Fibroblast of the conjunctiva (primary cell): ENCODE data around the gene QSOX2.

ENCODE experiments used
- DNase-seq: peaks from one replicate; pipeline ENCODE4 v3.0.0-alpha.2; 2010; ENCODE audit warnings: low read depth

Gene QSOX2

GRCh38 chr9:136203408-136204144 is 42.0 kb downstream of the QSOX2 start:
- no peak for DNase-seq

DNA sequence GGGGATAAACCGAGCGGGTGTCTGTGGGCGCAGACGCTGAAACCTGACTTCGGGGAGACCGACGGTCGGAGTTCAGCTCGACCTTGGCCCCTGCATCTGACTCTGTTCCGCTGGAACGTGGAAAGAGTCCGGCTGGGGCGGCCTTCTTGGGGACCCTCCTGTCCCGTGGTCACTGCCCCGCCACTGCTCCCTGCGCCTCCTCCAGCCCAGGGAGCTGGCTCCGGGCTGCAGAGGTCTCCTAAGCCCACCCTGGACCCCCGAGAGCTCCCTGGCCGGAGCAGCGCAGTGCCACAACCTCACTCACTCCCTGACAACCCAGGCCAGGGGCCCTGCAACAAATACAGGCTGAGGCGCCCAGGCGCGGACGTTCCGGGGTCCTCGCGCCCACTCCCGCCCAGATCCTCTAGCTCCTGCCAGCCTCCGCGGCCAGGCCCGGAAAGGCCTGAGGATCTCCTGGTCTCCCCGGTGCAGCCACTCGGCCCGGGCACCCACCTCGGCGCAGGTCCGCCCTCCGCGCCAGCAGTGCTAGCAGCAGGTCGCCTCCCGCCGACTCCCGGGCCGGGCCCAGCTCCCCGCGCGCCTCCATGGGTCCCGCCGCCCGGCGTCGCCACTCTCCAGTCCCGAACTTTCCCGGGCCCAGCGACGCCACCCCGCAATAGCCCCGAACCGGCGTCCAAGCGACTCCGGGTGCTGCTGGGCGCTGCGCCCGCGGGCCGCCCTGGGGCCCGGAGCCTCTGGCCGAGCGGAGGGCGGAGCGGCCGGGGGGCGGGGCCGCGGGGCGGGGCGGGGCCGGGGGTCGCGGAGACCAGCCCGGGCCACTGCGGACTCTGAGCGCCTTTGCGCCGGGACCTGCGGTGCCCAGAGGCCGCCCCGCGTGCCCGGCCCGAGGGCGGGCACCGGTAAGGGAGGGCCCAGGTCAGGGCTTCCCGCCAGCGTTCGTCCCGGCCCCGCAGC is 42.9 kb downstream of the QSOX2 start:
- DNase-seq, result no peak

GRCh38 chr9:136201609-136202453 is 43.8 kb downstream of the QSOX2 start:
- no peak for DNase-seq

- DNase-seq, result no peak
Measured at GRCh38 chr9:136201174-136201573, 44.4 kb downstream of the QSOX2 start.

DNA sequence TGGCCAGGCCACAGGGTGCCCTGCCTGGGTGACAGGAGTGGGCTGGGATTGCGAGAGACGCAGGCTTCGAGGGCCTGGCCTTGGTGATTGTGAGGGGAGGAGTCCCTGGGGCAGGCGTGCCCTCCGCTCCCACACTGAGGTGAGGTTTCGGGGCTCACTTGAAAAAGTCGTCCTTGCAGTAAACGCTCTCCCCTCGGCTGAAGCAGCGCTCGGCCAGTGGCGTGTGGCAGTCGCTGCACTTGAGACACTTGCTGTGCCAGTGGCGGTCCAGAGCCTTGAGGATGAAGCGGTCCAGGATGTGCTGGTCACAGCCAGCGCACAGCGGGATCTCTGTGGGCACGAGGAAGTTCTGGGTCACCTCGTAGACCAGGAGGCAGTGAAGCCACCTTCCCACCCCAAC is 45.2 kb downstream of the QSOX2 start:
- no peak for DNase-seq

DNA sequence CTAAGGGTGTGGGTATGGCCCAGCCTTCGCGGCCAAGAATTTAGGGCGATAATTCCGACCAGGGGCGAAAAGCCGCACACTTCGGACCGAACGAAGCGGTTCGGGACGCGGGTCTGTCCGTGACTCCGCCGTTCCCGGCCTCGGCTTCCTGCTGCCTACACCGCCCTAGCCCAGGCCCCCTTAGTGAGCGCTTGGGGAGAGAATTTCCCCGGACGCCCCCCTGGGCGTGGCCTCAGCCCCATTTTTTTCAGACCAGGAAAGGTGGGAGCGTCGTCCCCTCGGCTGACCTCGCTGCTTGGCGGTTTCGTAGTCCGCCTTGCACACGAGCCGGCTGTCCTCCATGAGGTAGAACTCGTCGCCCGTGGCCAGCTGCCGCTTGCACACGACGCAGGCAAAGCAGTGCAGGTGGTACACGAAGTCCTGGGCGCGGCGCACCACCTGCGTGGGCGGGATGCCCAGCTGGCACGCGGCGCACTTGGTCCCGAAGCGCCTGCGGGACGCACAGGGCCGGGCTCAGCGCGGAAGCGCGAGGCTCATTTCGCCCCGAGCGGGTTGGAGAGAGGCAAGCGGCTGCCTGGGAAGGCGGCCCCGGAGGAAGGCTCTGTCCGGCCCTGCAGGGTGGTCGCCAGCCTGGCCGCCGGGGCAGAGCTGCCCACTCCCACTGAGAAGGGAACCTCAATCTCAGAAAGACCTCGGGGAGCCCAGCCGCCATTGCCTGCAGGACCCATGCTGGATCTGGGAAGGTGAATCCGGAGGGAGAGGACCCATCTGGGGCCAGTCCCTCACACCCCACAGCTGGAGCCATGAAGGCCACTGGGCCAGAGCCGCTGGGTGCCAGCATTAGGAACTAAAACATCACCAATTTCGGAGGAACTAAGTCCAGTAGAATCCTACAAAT is 46.0 kb downstream of the QSOX2 start:
- DNase-seq, result no peak

DNA sequence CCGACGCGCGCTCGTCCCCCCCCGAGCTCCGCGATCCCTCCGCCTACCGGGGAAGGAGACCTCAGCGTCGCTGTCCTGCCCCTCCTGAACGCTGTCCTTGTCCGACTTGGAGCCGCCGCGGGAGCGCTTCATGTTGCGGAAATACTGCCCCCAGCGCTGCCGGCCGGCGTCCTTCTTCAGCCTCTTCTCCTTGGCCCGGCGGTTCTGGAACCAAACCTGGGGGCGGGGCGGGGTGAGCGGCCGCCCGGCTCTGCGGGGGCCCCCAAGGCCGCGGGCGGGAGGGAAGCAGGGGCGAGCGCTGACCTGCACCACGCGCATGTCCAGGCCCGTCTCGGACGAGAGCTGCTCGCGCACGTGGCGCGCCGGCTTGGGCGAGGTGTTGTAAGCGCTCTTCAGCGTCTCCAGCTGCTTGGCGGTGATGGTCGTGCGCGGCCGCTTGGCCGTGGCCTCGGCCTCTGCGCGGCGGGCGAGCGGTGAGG is 47.0 kb downstream of the QSOX2 start:
- DNase-seq, result no peak

GRCh38 chr9:136197930-136198604 is 47.5 kb downstream of the QSOX2 start:
- DNase-seq, result no peak

DNA sequence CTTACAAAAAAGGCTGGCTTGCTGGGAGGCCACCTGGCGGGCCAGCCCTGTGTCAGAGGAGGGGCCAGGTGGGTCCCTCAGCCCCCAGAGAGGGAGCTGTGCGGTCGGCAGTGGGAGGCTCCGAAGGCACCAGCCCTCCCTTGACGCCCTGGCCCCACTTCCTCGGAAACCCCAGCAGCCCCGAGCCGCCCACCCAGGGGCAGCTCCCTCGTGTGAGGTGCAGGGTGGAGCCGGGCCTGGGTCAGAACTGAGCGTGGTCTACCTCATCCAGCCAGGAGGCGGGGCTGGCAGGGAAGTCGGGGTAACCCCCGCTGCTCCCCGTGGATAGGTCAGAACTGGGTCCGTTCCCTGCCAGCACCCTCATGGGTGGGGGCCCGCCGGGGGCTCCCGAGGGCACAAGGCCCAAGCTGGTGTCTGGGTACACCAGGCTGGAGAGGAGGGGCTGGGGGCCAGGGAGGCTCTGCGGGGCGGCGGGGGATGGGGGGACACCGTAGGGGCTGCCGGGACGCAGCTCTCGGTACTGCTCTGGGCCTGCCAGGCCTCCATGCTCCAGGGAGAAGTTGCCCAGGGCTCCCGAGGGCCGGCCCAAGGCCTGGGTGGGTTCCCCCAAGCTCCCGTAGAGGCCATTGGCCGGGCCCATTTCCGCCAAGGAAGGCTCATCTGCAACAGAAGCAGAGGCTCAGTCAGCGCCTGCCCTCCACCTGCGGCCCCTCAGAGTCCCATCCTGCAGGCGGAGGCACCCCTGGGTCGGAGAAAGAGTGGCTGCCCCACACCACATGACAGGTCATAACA is 48.3 kb downstream of the QSOX2 start:
- DNase-seq, result no peak

DNA sequence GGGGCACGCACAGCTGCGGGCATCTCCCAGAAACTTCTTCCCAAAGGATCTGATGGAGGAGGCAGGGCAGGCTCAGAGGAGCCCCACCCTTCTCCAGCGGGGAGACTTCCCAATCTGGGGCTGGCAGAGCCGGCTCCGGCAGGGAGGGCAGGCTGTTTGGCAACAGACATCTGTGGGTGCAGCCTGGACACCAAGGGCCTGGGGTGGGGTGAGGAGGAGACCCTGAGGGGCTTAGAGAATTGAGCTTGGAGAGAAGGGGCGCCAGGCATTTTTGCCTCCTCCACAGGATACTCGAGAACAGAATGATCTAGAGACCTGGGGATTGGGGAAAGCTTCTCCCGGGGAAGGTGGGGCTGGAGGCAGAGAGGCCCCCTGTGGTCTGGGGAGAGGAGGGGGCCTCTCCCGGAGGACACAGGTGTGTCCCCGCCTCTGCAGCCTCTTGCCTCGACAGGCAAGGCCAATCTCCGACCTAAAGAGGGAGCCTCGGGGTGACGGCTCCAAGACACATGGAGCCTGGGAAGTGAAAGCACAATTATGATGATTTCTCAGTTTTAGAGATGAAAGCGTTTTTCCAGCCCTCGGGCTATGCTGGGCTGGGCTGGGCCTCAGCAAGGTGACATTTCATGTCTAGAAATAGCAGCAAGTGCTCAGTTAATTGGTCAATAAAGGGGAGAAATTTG is 49.1 kb downstream of the QSOX2 start:
- DNase-seq, result no peak

GRCh38 chr9:136194540-136194939 is 51.1 kb downstream of the QSOX2 start:
- DNase-seq, result no peak

DNA sequence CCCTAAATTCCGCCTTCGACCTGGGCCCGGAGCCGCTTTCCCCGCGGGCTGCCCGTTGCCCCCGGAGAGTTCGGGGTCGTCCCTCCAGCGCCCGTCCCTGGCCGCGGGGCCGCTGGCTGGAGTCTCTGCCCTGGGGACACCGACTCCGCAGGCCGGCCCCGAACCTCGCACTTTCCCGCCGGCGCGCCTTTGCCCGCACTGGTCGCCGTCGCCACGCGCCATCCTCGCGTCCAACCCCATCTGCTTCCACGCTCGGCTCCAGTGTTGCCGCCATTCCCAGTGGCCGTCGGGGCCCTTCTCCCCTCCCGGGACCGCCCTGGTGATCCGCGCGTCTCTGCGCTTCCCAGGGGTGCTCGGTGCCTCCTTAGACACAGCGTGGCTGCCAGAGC is 51.7 kb downstream of the QSOX2 start:
- no peak for DNase-seq

DNA sequence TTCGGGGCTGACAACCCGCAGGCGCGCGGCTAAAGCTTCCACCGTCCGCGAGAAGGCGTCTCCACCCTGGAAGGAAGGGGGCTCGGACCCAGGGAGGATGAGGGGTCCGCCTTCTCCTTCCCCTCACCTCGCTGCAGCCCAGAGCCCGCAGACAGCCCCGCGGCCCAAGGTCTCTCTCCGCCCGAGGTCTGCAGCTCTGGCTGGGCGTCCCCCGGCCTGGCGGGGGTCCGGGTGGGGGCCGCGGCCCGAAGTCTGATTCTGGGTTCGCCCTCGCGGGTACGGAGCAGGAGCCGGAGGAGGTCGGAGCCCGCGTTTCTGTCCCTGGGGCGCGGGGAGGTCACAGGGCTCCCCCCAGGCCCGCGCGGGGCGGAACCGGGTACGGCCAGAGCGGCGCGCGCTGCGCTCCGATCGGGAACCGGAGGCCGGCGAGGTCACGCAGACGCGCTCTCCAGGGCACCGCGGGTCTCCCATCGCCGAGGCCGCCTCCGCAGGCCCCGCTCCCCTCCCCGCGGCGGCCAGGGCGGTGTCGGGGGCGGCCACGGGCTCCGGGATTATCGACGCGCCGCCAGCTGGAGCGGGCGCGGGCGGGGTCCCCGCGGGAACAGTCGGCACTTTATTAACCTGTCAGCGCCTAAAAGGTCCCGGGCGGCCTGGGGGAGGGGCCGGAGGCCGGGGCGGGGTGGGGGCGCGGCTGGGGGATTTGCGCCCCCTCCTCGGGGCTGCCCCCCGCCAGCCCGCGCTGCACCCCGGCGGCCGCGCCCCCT is 52.3 kb downstream of the QSOX2 start:
- DNase-seq, result no peak

DNA sequence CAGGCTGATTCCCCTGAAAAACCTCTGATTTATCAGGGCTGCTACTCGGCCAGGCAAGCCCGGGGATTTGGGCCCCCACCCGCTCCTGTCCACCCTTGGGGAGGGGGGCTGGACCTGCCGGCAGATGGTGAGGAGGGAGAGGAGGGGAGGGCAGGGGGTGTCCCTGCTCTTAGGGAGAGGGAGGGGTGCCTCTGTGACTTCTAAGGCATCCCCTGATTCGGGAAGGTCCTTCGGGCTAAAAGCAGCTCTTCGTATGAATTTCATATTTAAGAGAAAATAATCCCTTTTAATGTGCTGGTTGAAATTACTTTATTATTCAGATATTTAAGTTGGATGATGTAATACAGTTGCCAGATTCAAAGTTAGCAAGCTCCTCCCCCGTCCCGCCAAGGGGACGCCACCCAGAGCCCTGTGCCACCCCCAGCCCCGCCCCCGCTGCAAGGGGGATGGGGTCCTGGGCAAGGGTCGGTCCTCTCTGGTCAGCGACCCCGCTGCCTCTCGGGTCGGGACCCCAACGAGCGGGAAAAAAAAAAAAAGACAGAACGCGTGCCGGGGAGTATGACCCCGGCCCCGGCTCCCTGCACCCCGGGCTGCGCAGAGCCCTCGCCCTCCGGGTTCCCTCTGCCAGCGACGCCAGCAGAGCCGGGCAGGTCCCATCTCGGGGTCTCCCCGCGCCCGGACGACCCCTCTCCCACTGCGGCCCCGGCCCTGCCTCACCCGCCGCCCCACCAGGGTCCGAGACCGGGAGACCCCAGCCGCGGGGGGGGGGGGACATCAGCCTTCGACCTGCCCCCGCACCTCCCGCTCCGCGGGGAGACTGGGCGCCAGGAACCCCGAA is 53.1 kb downstream of the QSOX2 start:
- DNase-seq, result peak; percentile 14

GRCh38 chr9:136191960-136192286 is 53.7 kb downstream of the QSOX2 start:
- DNase-seq, result no peak

GRCh38 chr9:136191099-136191959 is 54.3 kb downstream of the QSOX2 start:
- DNase-seq, result no peak

- DNase-seq, result no peak
Measured at GRCh38 chr9:136190656-136191055, 55.0 kb downstream of the QSOX2 start.
